NB4 (cell line): ENCODE data around the gene RGL1.

ENCODE experiments used
- DNase-seq: peaks from one replicate; pipeline ENCODE4 v3.0.0; 2010; ENCODE audit warnings: low read depth
- H3K4me3 ChIP-seq: one replicate; pipeline ENCODE4 v1.5.1; 2011; ENCODE audit warnings: mild to moderate bottlenecking, low read depth, low read length, moderate library complexity
- MYC ChIP-seq: IDR thresholded peaks from 2 replicates; pipeline ENCODE4 v1.6.1; 2011; ENCODE audit warnings: low read depth, low read length
- POLR2A ChIP-seq: IDR thresholded peaks from 2 replicates; pipeline ENCODE4 v1.6.1; 2011; ENCODE audit warnings: mild to moderate bottlenecking; ENCODE audit not compliant: insufficient read length; ENCODE audit errors: extremely low read depth
- TF ChIP-seq, protein P1 (sequence below): IDR thresholded peaks from one replicate; pipeline ENCODE4 v1.5.1; 2012; ENCODE audit warnings: low read depth, low read length
- TF ChIP-seq, protein P2 (sequence below): IDR thresholded peaks from 2 replicates; pipeline ENCODE4 v1.6.1; 2011; ENCODE audit warnings: low read depth, low read length

Gene RGL1

DNA sequence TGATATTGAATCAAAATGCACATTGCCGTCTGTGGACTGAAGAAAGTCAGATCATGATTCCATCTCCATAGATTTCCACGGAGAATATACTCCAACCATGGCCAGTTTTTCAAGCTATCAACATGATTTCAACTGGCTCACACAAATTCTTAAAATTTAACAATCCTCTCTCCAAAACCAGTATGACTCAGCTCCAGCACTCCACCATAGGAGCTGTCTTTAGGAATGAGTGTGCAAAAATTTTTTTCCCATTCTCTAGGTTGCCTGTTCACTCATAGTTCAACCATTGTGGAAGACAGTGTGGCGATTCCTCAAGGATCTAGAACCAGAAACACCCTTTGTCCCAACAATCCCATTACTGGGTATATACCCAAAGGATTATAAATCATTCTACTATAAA, 40.8 kb downstream of the RGL1 start:
- TF ChIP-seq, protein P1, sequence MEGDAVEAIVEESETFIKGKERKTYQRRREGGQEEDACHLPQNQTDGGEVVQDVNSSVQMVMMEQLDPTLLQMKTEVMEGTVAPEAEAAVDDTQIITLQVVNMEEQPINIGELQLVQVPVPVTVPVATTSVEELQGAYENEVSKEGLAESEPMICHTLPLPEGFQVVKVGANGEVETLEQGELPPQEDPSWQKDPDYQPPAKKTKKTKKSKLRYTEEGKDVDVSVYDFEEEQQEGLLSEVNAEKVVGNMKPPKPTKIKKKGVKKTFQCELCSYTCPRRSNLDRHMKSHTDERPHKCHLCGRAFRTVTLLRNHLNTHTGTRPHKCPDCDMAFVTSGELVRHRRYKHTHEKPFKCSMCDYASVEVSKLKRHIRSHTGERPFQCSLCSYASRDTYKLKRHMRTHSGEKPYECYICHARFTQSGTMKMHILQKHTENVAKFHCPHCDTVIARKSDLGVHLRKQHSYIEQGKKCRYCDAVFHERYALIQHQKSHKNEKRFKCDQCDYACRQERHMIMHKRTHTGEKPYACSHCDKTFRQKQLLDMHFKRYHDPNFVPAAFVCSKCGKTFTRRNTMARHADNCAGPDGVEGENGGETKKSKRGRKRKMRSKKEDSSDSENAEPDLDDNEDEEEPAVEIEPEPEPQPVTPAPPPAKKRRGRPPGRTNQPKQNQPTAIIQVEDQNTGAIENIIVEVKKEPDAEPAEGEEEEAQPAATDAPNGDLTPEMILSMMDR: no peak
- TF ChIP-seq, protein P2, sequence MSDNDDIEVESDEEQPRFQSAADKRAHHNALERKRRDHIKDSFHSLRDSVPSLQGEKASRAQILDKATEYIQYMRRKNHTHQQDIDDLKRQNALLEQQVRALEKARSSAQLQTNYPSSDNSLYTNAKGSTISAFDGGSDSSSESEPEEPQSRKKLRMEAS: no peak
- no peak for TF ChIP-seq MYC
- no peak for TF ChIP-seq POLR2A
- DNase-seq: no peak
- no peak overlapping the region for H3K4me3 ChIP-seq

DNA sequence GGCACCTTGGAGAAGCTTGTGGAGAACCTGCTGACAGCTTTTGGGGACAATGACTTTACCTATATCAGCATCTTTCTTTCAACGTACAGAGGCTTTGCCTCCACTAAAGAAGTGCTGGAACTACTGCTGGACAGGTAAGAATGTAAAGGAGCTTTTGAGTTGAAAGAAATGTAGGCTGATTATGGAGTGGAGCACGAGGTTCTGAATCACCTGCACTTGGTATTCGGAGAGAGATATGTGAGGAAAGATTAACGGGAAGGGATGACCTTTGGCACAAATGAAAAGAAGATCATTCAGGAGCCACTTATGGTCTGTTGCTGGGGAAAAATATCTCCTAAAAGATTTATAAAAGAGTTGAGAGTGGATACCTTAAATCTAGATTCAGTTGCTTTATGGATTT, 42.7 kb downstream of the RGL1 start:
- H3K4me3 ChIP-seq: no peak overlapping the region
- TF ChIP-seq, protein P2: no peak
- no peak for TF ChIP-seq MYC
- TF ChIP-seq POLR2A: no peak
- TF ChIP-seq, protein P1: no peak
- no peak for DNase-seq

DNA sequence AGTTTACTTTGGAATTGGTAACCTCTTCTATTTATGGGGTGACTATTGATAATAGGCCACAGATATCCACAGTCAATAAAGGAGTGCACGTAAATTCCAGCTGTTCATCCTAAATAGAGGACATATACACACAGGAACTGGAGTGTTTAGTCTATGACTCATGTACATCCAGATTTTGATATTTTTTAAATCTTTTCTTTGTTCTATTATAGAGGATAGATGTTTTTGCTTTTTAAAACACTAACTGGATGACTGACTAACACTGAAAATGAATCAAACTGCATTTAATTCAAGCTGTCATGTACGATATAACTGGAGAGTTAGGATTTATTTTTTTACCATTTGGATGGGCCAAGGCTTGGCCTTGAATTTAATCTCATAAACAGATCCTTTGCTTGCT, 45.9 kb downstream of the RGL1 start:
- no peak for TF ChIP-seq POLR2A
- TF ChIP-seq, protein P2: no peak
- TF ChIP-seq, protein P1: no peak
- no peak for TF ChIP-seq MYC
- no peak overlapping the region for H3K4me3 ChIP-seq
- DNase-seq: no peak

DNA sequence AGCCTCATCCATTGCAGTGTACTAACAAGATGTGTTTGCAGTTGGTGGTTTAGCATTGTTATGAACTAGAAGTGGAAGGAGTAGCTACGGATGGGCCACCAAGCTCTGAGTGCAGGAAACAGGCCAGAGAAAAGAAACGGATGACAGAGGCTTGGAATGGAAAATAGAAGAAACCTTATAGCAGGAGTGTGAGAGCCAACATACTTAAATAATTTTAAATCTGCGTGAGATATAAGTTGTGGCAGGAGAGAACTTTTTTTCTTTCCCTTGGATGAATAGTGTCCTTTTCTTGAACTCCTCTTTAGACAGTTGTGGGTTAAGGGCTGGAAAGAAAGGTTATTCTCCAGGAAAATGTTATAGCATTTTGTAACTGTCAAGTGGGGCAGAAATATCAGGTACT, 54.2 kb downstream of the RGL1 start:
- DNase-seq: no peak
- TF ChIP-seq, protein P2: no peak
- TF ChIP-seq, protein P1: no peak
- TF ChIP-seq MYC: no peak
- TF ChIP-seq POLR2A: no peak
- no peak overlapping the region for H3K4me3 ChIP-seq

DNA sequence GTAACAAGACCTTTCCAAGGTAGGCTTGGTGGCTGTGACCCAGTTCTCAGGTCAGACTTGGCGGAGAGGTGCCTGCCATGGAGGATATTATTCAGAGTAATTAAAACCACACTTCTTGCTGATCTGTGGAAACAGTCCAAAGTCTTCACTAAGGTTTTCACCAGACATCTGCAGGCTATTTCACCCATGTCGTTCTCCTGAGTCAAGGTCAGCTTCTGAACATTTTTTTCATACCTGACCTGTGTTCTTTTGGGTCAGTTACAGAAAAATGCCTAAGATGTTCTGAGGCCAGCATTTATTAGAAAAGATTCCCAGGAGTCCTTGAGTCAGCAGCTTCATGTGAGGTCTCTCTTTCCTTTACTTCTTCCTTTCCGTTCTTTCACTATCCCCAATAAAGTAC, 54.9 kb downstream of the RGL1 start:
- no peak for DNase-seq
- TF ChIP-seq POLR2A: no peak
- TF ChIP-seq, protein P2: no peak
- TF ChIP-seq, protein P1: no peak
- no peak overlapping the region for H3K4me3 ChIP-seq

DNA sequence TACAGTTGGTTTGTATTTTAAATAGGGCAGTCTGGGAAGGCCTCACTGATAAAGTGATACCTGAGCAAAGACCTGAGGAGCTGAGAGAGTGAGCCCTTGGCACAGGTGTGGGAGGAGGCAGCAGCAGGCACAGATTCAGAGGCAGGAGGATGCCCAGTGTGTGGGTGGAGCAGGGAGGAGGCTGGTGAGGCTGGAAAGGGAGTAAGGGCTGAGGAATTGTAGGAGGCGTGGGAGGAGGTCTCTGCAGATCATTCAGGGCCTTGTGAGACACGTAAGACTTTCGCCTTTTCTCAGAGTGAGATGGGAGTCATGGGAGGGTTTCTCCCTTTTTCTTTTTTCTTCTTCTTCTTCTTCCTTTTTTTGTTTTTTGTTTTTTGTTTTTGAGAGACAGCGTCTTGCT, 58.0 kb downstream of the RGL1 start:
- DNase-seq: no peak
- no peak overlapping the region for H3K4me3 ChIP-seq
- TF ChIP-seq, protein P1: no peak
- no peak for TF ChIP-seq POLR2A
